Measurements from ENCODE around the gene C2. TPM values are rescaled to one million over a fixed set of nuclear protein-coding genes. Genes with fewer than 3 reads are reported as not detected.
A peak's percentile ranks its signal among the peaks of the same experiment; 100 is the strongest.

The C2 gene
- total and polyA plus RNA-seq, 2 donors from 2014 or later = 38.7 to 84.0 TPM

GRCh38 chr6:31881136-31881859, 46.2 kb upstream of the C2 start:
- peaks cover 2 to 37% (median 16%) of the 10 kb centered on the region in 3 donors for H3K36me3 ChIP-seq (ENCODE audit: control insufficient read depth in 2 of 3, insufficient read depth in 3 of 3, low read length in 3 of 3)
- DNase-seq (peak in 1 of 5 donors; percentile 57), FAIRE-seq (no peak)
- intact Hi-C loops (cut with DNase I) = no loop called here
- H3K27ac ChIP-seq (ENCODE audit: low read depth in 2 of 2, low read length in 2 of 2) = no peak overlapping the region
- H3K27me3 ChIP-seq (ENCODE audit: control insufficient read depth, insufficient read depth, low read length) = no peaks in the 10 kb centered on the region
- H3K4me1 ChIP-seq (ENCODE audit: control insufficient read depth in 2 of 3, insufficient read depth in 2 of 3, low read depth in 1 of 3, low read length in 3 of 3) = peaks cover 0 to 8% (median 0%) of the 10 kb centered on the region in 3 donors
- no peaks in the 10 kb centered on the region for H3K9me3 ChIP-seq (ENCODE audit: control insufficient read depth in 2 of 3, insufficient read depth in 1 of 3, low read length in 3 of 3)
- TF ChIP-seq CTCF (IDR thresholded peaks at IDR 0.05; ENCODE audit: borderline replicate concordance, extremely low read depth, insufficient read depth) = no peak
- no peak overlapping the region for H3K9ac ChIP-seq (ENCODE audit: low read length in 3 of 3)
- no peak overlapping the region for H3K4me3 ChIP-seq (ENCODE audit: low read length in 3 of 3)

- intact Hi-C loops (cut with DNase I) = no loop called here
- no peaks in the 10 kb centered on the region for H3K9me3 ChIP-seq (ENCODE audit: control insufficient read depth in 2 of 3, insufficient read depth in 1 of 3, low read length in 3 of 3)
- H3K9ac ChIP-seq (ENCODE audit: low read length in 3 of 3) = no peak overlapping the region
- H3K27ac ChIP-seq (ENCODE audit: low read depth in 2 of 2, low read length in 2 of 2) = no peak overlapping the region
- DNase-seq (peak in 1 of 5 donors; percentile 72), FAIRE-seq (no peak)
- H3K4me3 ChIP-seq (ENCODE audit: low read length in 3 of 3) = no peak overlapping the region
- no peaks in the 10 kb centered on the region for H3K27me3 ChIP-seq (ENCODE audit: control insufficient read depth, insufficient read depth, low read length)
- no peak for TF ChIP-seq CTCF (IDR thresholded peaks at IDR 0.05; ENCODE audit: borderline replicate concordance, extremely low read depth, insufficient read depth)
- H3K4me1 ChIP-seq (ENCODE audit: control insufficient read depth in 2 of 3, insufficient read depth in 2 of 3, low read depth in 1 of 3, low read length in 3 of 3) = peaks cover 0 to 3% (median 0%) of the 10 kb centered on the region in 3 donors
- H3K36me3 ChIP-seq (ENCODE audit: control insufficient read depth in 2 of 3, insufficient read depth in 3 of 3, low read length in 3 of 3) = peaks cover 2 to 41% (median 20%) of the 10 kb centered on the region in 3 donors
These were observed 45.2 kb upstream of the C2 start for GRCh38 chr6:31882344-31882743.

GRCh38 chr6:31883676-31884075, 43.8 kb upstream of the C2 start:
- intact Hi-C loops (cut with DNase I) = no loop called here
- Histone ChIP-seq H3K36me3 (ENCODE audit: control insufficient read depth in 2 of 3, insufficient read depth in 3 of 3, low read length in 3 of 3) (peaks cover 2 to 51% (median 27%) of the 10 kb centered on the region in 3 donors), H3K9ac (ENCODE audit: low read length in 3 of 3) (no peak overlapping the region)

More at GRCh38 chr6:31883676-31884075, 43.8 kb upstream of the C2 start:
- H3K9me3 ChIP-seq (ENCODE audit: control insufficient read depth in 2 of 3, insufficient read depth in 1 of 3, low read length in 3 of 3) = no peaks in the 10 kb centered on the region
- no peak for TF ChIP-seq CTCF (IDR thresholded peaks at IDR 0.05; ENCODE audit: borderline replicate concordance, extremely low read depth, insufficient read depth)
- no peak overlapping the region for H3K27ac ChIP-seq (ENCODE audit: low read depth in 2 of 2, low read length in 2 of 2)
- no peak overlapping the region for H3K4me3 ChIP-seq (ENCODE audit: low read length in 3 of 3)
- no peaks in the 10 kb centered on the region for H3K27me3 ChIP-seq (ENCODE audit: control insufficient read depth, insufficient read depth, low read length)
- H3K4me1 ChIP-seq (ENCODE audit: control insufficient read depth in 2 of 3, insufficient read depth in 2 of 3, low read depth in 1 of 3, low read length in 3 of 3) = peaks cover 0 to 2% (median 0%) of the 10 kb centered on the region in 3 donors
- FAIRE-seq = no peak
- no peak for DNase-seq
